Left lung (tissue), 10 donors: ENCODE results near the gene KCTD11. TPM values are rescaled to one million over a fixed set of nuclear protein-coding genes. Genes with fewer than 3 reads are reported as not detected.
"Not testable (repeated sequence)": the region's sequence is repeated elsewhere in the genome, so short reads cannot be mapped to it uniquely, and the experiment has no call there.

ENCODE experiments used
- ATAC-seq: fragments of 200-7000 bp; cut with Tn5 transposase; one replicate; pipeline ENCODE4 v1.9.1; 2020; ENCODE audit warnings: moderate library complexity
- DNase-seq, 4 donors: peaks; one replicate each; pipeline ENCODE4 v3.0.0-alpha.2; 2013 to 2020
- H3K27ac ChIP-seq, 2 donors: fragments of 200-600 bp; sonication (generic) in 1 of 2; one replicate each; pipeline versions ENCODE4 v1.5.0 to v1.8.0; 2020 to 2021
- H3K27me3 ChIP-seq, 2 donors: fragments of 200-600 bp; sonication (generic) in 1 of 2; one replicate each; pipeline versions ENCODE4 v1.5.0 to v1.8.0; 2020 to 2021
- H3K36me3 ChIP-seq, 2 donors: fragments of 200-600 bp; sonication (generic) in 1 of 2; one replicate each; pipeline versions ENCODE4 v1.5.0 to v1.8.0; 2020 to 2021
- H3K4me1 ChIP-seq, 2 donors: fragments of 200-600 bp; one replicate each; pipeline ENCODE4 v1.8.0; 2021
- H3K4me3 ChIP-seq, 2 donors: fragments of 200-600 bp; sonication (generic) in 1 of 2; one replicate each; pipeline versions ENCODE4 v1.5.0 to v1.8.0; 2020 to 2021; ENCODE audit warnings: mild to moderate bottlenecking in 1 of 2
- H3K9me3 ChIP-seq, 2 donors: fragments of 200-600 bp; sonication (generic) in 1 of 2; one replicate each; pipeline versions ENCODE4 v1.5.0 to v1.8.0; 2020 to 2021
- intact Hi-C, 2 donors: fragments of 100-400 bp; cut with DNase I; formaldehyde crosslinking; loops; one replicate each; pipeline versions ENCODE4 v1.11.2 to v1.14.2; 2022
- polyA plus RNA-seq, 6 donors: library from polyadenylated mRNA; unstranded; fragments of 120-200 nt; gene quantifications; one replicate each; pipeline ENCODE4 v1.2.1, GENCODE V29; 2013; ENCODE audit not compliant: insufficient read length in 6 of 6
- total RNA-seq, 2 donors: library from RNA; stranded (reverse); fragmentation: NEBNext Ultra II Directional; extraction: Animal tissue kit (Norgen Biotek cat#: 25700); gene quantifications; one replicate each; pipeline ENCODE4 v1.2.1, GENCODE V29; 2021
- TF ChIP-seq, protein P1 (sequence below), 2 donors: fragments of 200-600 bp; sonication (generic) in 1 of 2; IDR thresholded peaks; one replicate each; pipeline versions ENCODE4 v1.5.0 to v1.8.0; 2021; ENCODE audit warnings: antibody characterized with exemption in 2 of 2
- donor health status: DM: no; HTN: yes; CAD: no.
- donor health status: DM: no; HTN: no; CAD: no.

Gene KCTD11
- total and polyA plus RNA-seq, 8 donors = 8.3 to 13.1 (median 10.3) TPM

- intact Hi-C loops = loop anchor here in 1 of 2 donors (5.0 to 10.0 kb wide), 2 partner anchors 79 to 206 kb away; partner anchors contain the start of genes FGF11, SENP3 and TMEM102
- H3K9me3 ChIP-seq = no peaks in the 10 kb centered on the region
- peaks cover 10 to 39% of the 10 kb centered on the region in 2 donors for H3K4me1 ChIP-seq
- no peaks in the 10 kb centered on the region for H3K27me3 ChIP-seq
- ATAC-seq = peak; percentile 51
- TF ChIP-seq, protein P1, sequence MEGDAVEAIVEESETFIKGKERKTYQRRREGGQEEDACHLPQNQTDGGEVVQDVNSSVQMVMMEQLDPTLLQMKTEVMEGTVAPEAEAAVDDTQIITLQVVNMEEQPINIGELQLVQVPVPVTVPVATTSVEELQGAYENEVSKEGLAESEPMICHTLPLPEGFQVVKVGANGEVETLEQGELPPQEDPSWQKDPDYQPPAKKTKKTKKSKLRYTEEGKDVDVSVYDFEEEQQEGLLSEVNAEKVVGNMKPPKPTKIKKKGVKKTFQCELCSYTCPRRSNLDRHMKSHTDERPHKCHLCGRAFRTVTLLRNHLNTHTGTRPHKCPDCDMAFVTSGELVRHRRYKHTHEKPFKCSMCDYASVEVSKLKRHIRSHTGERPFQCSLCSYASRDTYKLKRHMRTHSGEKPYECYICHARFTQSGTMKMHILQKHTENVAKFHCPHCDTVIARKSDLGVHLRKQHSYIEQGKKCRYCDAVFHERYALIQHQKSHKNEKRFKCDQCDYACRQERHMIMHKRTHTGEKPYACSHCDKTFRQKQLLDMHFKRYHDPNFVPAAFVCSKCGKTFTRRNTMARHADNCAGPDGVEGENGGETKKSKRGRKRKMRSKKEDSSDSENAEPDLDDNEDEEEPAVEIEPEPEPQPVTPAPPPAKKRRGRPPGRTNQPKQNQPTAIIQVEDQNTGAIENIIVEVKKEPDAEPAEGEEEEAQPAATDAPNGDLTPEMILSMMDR (IDR thresholded peaks at IDR 0.05) = peak; percentile 79 to 97
- no peak overlapping the region for H3K27ac ChIP-seq
- H3K4me3 ChIP-seq = no peak overlapping the region
- H3K36me3 ChIP-seq = no peaks in the 10 kb centered on the region
- peak; percentile 45 to 97 (median 80) for DNase-seq
These were observed 4.1 kb downstream of the KCTD11 start for GRCh38 chr17:7356072-7356549.

GRCh38 chr17:7356756-7357155 is 4.8 kb downstream of the KCTD11 start:
- H3K9me3 ChIP-seq = no peaks in the 10 kb centered on the region
- intact Hi-C loops = loop anchor here in 1 of 2 donors (5.0 to 10.0 kb wide), 2 partner anchors 78 to 206 kb away; partner anchors contain the start of genes FGF11, SENP3 and TMEM102
- H3K4me1 ChIP-seq = peaks cover 10 to 36% of the 10 kb centered on the region in 2 donors
- ATAC-seq (no peak), DNase-seq (no peak)
- no peaks in the 10 kb centered on the region for H3K36me3 ChIP-seq
- peaks cover 0 to 4% of the 10 kb centered on the region in 2 donors for H3K27me3 ChIP-seq
- no peak overlapping the region for H3K4me3 ChIP-seq
- TF ChIP-seq, protein P1 (IDR thresholded peaks at IDR 0.05) = no peak
- H3K27ac ChIP-seq = no peak overlapping the region

DNA sequence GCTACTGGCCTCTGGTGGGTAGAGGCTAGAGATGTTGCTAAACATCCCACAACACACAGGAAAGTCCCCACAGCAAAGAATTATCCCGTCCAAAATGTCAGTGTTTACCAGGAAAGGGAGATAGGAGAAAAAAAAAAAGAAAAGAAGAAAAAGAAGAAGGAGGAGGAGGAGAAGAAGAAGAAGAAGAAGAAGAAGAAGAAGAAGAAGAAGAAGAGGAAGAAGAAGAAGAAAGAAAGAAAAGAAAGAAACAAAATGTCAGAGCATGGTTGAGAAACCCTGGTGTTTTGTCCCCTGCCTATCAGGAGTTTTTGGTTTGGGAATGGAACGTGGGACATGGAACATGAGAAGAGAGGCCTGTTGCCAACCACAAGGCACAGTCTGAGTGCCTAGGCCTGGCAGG is 5.4 kb downstream of the KCTD11 start:
- H3K27me3 ChIP-seq = peaks cover 0 to 4% of the 10 kb centered on the region in 2 donors
- no peak overlapping the region for H3K27ac ChIP-seq
- TF ChIP-seq, protein P1 (IDR thresholded peaks at IDR 0.05) = no peak
- intact Hi-C loops = loop anchor here in 1 of 2 donors (5.0 to 10.0 kb wide), 2 partner anchors 77 to 205 kb away; partner anchors contain the start of genes FGF11, SENP3 and TMEM102
- peaks cover 10 to 34% of the 10 kb centered on the region in 2 donors for H3K4me1 ChIP-seq
- no peaks in the 10 kb centered on the region for H3K9me3 ChIP-seq
- no peak for ATAC-seq
- no peak for DNase-seq
- no peaks in the 10 kb centered on the region for H3K36me3 ChIP-seq
- no peak overlapping the region for H3K4me3 ChIP-seq

GRCh38 chr17:7361906-7362305 is 9.9 kb downstream of the KCTD11 start:
- DNase-seq (no peak), ATAC-seq (no peak)
- Histone ChIP-seq H3K27me3 (peaks cover 0 to 4% of the 10 kb centered on the region in 2 donors), H3K4me3 (no peak overlapping the region), H3K4me1 (no peaks in the 10 kb centered on the region), H3K9me3 (no peaks in the 10 kb centered on the region), H3K27ac (no peak overlapping the region), H3K36me3 (no peaks in the 10 kb centered on the region)
- intact Hi-C loops = no loop called here
- TF ChIP-seq, protein P1 (IDR thresholded peaks at IDR 0.05) = no peak

GRCh38 chr17:7363311-7363710 is 11.3 kb downstream of the KCTD11 start:
- DNase-seq (no peak), ATAC-seq (no peak)
- intact Hi-C loops = no loop called here

DNA sequence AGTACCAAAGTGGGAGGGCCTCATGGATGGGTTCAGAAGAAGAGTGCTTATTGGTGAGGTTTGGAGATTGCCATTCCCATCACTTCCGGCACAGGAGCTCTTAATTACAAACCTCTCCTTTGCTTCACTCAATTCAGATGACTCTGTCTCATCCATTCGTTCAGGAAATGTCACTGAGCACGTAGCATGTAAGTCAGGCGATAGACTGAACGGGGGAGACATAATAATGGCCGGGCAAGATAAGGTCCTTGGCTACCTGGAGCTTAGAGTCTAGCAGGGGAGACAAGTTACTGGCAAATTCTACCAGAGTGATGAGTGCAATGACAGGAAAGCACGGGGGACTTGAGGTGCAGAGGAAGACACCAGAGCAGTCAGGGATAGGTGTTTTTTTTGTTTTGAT is 14.0 kb downstream of the KCTD11 start:
- ATAC-seq, H3K27me3 ChIP-seq, DNase-seq, H3K36me3 ChIP-seq, H3K4me1 ChIP-seq, H3K27ac ChIP-seq, intact Hi-C loops, H3K4me3 ChIP-seq, H3K9me3 ChIP-seq: not testable (repeated sequence)

More at GRCh38 chr17:7363311-7363710, 11.3 kb downstream of the KCTD11 start:
- Histone ChIP-seq H3K4me1 (no peaks in the 10 kb centered on the region), H3K27me3 (peaks cover 0 to 4% of the 10 kb centered on the region in 2 donors), H3K9me3 (no peaks in the 10 kb centered on the region), H3K4me3 (no peak overlapping the region), H3K36me3 (no peaks in the 10 kb centered on the region), H3K27ac (no peak overlapping the region)
- TF ChIP-seq, protein P1 (IDR thresholded peaks at IDR 0.05) = no peak
